ENCODE results near the gene NSF.
"Not testable (repeated sequence)": the region's sequence is repeated elsewhere in the genome, so short reads cannot be mapped to it uniquely, and the experiment has no call there.

The NSF gene

DNA sequence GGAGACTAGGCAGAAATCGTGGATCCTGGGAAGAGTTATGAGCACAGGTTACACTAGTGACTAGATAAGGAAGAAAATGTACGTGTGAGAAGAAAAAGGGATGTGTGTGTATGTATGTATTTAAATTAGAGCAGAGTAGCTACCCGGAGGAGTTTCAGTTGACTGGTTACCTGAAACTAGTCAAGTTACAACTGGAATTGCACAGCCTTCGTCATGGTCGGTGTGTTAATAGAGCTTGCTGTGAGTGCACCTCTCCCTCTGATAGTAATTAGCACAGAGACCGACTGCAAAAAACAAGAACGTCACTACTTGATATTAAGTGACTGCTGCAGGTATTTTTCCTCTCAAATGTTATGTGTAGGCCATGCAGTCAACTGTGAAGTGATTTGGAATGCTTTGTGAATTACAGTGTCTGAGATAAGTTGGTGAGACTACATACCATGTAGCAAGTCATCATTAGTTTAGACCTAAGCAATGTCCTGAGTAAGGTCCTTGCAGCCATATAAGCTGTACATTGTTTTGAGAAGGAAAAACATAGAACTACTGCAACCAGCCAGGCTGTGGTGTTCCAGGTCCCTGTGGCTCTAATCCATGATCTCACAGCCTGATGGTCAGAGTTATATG, 132.3 kb downstream of the NSF start:
- no peak for DNase-seq

DNA sequence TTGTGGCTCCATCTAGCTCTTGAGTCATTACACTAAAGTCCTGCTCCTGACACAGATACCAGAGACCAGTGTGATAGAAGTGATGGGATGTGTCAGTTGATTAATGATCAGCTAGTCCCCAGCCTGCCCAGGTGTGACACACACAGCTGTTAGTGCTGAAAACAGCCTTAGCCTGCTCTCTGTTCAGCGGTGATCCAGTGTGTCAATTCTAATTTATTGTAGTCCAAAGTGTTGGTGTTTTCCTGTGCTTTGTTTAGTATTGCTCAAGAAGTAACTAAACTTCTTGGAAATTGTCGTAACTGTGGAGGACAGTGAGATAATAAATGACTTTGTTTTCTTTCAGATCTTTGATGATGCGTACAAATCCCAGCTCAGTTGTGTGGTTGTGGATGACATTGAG, 135.7 kb downstream of the NSF start:
- no peak for DNase-seq

DNA sequence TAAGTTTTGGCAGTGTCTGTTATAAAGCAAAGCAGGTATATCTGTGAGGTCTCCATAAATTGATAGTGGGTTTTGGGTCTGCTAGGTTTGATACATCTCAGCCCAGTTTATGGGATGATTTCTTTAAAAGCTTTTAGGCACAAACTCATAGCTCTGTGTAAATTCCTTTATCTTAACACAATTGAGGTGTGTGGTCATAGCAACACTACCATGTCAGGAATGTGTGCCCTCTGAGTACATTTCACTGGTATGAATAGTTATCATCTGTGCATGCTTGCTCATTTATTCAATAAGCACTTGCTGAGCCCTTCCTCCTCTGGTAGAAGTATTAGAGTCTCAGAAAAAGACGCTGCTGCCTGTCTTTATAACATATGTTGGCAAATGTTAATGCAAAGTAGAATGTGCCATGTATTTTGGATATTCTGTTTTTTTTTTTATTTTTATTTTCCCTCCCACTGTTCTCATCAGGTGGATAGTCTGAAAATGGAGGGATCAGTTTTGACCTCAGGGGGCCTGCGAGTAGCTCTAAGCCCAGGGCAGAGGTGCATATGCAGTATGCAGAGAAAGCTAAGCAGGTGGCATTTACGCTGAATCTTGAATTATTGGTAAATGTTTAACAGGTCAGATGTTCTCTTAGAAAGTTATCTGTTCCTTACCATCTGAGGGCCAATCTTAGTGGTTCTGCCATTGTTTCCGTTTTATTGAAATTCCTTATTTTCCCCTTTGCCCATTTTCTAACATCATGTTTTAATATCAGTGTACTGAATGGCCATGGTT, 137.3 kb downstream of the NSF start:
- no peak for DNase-seq

GRCh38 chr17:46730026-46730425, 139.6 kb downstream of the NSF start:
- no peak for DNase-seq

GRCh38 chr17:46730679-46731078, 140.2 kb downstream of the NSF start:
- no peak for DNase-seq

DNA sequence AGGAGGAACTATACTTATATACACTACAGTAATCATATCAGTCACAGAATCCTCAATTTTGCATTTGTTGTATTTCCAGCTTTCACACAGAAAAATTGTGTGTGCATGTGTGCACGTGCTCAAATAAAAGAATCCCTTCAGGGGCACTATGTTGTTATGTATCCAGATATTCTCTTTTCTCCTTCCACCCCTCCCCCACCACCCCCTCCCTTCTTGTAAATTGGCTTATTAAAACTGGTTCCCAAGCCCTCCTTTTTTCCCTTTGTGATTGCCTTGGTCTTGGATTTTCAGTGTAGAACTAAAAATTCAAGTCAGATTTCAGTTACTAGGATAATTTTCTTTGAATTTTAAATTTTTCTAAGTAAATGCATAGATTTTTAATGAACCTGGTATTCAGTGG, 141.7 kb downstream of the NSF start:
- DNase-seq = peak in 1 of 3 experiments; percentile 26

- DNase-seq = peak in 2 of 3 experiments; percentile 2 to 38
Measured at GRCh38 chr17:46732754-46733398, 142.4 kb downstream of the NSF start.

GRCh38 chr17:46733837-46734475, 143.5 kb downstream of the NSF start:
- DNase-seq = no peak

GRCh38 chr17:46736100-46736499, 145.6 kb downstream of the NSF start:
- DNase-seq = no peak

DNA sequence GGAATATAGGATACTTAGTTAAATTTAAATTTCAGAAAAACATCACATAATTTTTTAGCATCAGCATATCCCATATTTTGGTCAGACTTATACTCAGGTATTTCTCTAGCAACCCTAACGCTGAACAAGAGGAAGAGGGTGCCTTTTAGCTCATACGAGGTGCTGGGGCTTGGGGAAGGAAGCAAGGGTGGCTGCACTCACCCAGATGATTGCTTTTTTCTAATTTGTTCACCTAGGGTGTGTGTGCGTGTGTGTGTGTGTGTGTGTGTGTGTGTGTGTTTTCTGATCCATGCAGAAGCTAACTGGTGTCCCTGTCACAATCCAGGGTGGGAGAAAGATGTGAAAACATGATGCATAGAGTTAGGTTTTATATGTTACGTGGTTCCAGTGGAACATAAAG, 146.9 kb downstream of the NSF start:
- no peak for DNase-seq

DNA sequence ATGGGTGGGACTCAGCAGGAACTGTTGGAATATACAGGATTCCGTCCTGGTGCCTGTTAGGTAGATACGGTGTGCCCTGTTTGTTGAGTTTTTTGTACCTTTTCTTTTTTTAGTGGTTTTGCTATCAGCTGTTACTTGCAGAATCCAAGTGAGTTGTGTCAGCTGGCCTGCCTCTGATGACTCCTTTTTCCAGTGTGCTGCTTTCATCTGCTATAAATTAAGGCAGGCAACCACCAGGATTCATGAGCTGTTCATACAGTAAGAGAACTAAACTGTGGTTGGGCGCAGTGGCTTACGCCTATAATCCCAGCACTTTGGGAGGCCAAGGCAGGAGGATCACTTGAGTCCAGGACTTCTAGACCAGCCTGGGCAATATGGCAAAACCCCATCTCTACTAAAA, 148.1 kb downstream of the NSF start:
- DNase-seq = no peak

DNA sequence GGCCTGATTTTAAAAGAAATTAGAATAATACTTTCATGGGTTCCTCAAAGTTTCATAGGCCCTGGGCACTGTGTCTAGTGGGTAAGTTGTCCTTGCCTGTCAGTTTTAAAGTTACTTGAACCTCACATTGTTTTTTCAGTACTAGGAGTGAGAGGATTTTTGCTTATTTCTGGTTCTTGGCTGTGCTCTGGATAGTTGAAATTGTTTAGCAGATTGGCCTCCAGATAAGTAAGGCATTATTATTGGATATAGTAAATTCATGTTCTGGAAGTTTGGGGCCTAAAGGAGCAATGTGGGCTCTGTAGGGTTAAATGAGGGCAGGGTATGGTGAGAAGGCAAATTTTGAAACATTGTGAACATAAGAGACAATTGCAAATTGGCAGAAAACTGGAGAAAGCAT, 149.5 kb downstream of the NSF start:
- no peak for DNase-seq

DNA sequence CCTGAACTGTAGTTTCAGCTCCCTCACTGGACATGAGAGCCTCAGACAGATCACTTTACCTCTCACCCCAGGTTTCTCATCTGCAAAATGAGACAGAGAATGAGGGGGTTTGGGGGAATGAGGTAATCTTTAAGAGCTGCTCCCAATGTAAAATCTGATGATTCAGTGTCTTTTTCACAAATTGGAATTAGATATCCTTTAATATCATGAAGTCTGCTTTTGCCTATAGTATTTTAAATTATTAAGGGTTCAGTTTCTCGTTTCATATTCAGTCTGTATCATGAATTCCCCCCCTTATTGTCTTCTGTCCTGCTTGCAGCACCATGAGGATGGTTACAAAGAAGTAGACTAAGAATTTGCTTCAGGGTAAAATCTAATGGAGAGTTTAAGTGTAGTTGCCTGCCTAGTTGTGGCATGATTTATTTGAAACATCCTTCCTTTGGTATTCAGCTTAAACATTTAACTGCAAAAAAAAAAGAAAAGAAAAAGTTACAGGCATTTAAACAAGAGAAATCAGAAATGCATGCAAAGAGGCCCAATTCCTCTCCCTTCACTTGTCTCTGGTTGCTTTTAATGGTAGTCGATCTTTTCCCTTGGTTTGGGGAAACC, 150.8 kb downstream of the NSF start:
- no peak for DNase-seq

- no peak for DNase-seq
Measured at GRCh38 chr17:46742565-46743270, 152.2 kb downstream of the NSF start.

DNA sequence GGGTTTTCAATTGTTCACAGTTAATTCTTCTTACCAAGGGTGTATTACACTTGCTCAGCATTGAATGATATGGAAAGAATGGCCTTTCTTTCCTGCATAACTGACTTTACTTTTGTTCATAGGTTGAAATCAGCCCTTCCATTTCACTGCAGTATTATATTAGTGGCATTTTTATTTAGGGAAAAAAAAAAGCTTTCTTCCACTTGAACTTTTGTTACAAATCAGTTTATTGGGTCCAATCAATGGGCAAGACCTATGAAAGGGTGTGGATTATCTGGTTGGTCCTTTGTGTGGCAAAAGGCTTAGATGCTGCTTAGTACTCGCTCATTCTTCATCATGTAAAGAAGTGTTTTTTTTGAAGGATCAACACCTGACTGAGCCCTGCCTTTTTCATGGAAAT, 154.0 kb downstream of the NSF start:
- DNase-seq = no peak

DNA sequence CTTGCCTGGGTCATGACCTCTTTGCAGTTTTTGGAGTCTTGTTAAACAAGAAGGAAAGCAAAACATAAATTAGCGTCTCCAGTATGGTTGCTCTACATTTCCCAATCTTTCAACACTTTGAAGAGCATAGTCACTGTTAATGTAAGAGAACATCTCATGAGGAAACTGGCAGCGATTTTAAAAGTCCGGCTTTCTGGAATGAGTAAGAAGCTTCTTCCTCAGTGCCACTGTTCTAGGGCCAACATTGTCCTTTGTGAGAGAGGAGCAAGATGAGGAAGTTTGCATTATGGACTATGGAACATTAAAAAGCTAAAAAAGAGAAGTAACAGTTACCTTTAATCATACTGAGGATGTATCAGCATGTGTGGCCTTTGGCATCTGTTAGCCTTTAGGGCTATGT, 154.9 kb downstream of the NSF start:
- no peak for DNase-seq

GRCh38 chr17:46751425-46751824, 161.0 kb downstream of the NSF start:
- no peak for DNase-seq

DNA sequence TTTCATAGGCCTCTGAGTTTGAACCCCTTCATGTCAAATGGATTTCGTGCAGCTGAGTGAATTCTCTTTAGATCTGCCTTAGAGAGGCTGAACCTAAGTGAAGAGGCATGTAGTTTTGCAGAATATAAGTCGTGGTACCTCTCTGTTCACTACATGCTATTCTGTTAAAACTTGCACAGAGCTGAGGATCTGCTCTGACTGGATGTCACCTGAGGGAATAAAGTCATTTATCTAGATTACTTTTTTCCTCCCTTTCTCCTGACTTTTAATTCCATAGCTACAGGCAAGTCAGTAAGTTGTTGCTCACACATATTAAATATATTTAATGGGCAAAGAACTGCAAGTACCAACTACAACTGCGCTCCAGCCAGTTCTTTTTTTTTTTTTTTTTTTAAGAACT, 163.3 kb downstream of the NSF start:
- no peak for DNase-seq

DNA sequence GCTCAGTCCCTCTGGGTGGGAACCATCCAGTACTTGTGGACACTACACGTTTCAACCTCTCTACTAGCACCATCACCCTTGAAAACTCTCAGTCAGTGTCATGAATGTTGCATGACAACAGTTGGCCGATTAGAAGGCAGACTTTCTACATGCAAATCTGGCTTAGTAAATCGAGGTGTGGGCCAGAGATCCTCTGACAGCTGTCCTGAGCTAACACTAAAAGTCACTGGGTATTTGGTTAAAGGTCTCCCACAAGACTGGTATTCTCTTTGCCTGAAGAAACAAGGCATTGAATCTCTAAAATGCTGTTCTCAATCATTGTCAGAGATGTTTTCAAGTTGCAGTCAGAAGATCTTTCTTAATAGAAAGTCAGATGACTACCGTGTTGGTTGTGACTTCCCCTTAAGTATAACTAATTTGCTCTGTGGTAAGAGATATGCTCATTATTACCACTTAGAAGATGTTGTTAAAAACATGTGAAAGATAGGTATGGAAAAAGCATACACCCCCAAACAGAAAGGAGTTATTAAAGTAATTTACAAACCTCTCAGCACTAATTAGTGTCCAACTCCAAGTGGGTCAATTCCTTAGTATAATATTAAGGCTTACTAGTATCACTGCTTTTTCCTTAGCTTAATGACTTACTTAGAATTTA, 165.7 kb downstream of the NSF start:
- no peak for DNase-seq

DNA sequence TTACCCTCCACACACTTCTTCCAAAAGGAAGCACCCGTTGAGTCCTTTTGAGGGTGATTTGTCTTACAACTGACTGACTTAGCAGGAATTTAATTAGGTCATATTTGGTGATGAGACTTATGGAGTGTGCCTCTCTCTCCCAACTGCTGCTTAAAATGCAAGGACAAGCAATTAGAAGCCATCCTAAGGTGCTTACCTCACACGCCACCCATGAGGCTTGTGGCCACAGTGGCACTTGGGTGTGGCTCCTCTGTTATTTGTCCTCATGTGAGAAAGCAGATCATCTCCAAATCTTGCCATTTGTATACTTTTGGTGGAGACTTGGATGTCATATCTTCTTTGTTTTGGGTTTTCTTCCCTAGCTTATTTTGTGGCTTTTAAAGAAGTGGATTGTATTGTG, 166.4 kb downstream of the NSF start:
- DNase-seq = no peak

DNA sequence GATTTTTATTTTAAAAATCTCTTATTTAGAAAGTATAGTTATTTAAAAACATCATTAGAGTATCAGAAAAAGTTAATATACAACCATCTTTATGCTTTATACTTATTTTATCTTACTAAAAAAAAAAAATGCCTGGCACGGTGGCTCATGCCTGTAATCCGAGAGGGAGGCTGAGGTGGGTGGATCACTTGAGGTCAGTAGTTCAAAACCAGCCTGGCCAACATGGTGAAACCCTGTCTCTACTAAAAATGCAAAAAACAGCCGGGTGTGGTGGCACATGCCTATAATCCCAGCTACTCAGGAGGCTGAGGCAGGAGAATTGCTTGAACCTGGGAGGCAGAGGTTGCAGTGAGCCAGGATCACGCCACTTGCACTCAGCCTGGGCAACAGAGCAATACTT, 167.1 kb downstream of the NSF start:
- DNase-seq = not testable (repeated sequence)

DNA sequence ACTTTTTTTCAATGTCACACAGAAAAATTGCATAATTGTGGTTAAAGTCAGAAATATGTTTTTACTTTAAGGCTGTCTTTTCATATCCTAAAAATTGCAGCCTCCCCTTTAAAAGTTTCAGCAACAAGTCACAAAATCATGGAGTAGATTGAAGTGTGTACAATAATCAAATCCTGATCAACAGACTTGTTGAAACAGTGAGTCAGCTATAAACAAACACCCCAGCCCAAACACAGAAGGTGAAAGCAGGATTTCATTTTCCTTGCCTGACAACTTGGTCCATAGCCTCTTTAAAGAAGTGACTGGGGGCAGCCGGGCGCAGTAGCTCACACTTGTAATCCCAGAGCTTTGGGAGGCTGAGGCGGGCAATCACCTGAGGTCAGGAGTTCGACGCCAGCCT, 168.1 kb downstream of the NSF start:
- DNase-seq = no peak
